IMR-90 (cell line): Measurements from ENCODE around the gene IRAK1BP1. TPM values are rescaled to one million over a fixed set of nuclear protein-coding genes. Genes with fewer than 3 reads are reported as not detected.
A peak's percentile ranks its signal among the peaks of the same experiment; 100 is the strongest.

Experiments used
- ATAC-seq: fragments of 200-7000 bp; cut with Tn5 transposase; 2 replicates; pipeline ENCODE4 v1.9.1; 2020; ENCODE audit warnings: low read depth, mild to moderate bottlenecking, moderate library complexity
- BruUV-seq: library from RNA; stranded (reverse); fragments of 400-500 nt; replicated peaks from 2 replicates; lab custom pipeline; 2021; lab: Mats Ljungman, UMichigan
- CTCF ChIA-PET: fragments of 300-600 bp; formaldehyde crosslinking; extraction: SDS; loops from one replicate; lab custom pipeline; 2021; ENCODE audit warnings: antibody characterized with exemption; lab: Yijun Ruan, JAX
- POLR2A ChIA-PET: fragments of 300-600 bp; sonication (Branson Sonifier 250); formaldehyde crosslinking; loops from one replicate; lab custom pipeline; 2022; ENCODE audit warnings: antibody characterized with exemption; ENCODE audit not compliant: unreplicated experiment; lab: Charles Lee
- DNase-seq: peaks from one replicate; pipeline ENCODE4 v3.0.0; 2013
- H2AFZ ChIP-seq: replicated peaks from 2 replicates; pipeline ENCODE3; 2013; ENCODE audit warnings: low read length, mild to moderate bottlenecking; ENCODE audit not compliant: poor library complexity
- H2AK5ac ChIP-seq: 2 replicates; pipeline ENCODE4 v1.6.1; 2013; ENCODE audit warnings: low read depth, low read length, inconsistent platforms
- H2AK9ac ChIP-seq: replicated peaks from 2 replicates; pipeline ENCODE3; 2013; ENCODE audit warnings: mild to moderate bottlenecking, low read depth, low read length, moderate library complexity; ENCODE audit not compliant: poor library complexity
- H2BK120ac ChIP-seq: 2 replicates; pipeline ENCODE4 v1.6.1; 2013; ENCODE audit warnings: low read depth, low read length, inconsistent platforms
- H2BK15ac ChIP-seq: 3 replicates; pipeline ENCODE4 v1.6.1; 2013; ENCODE audit warnings: low read depth, low read length, inconsistent platforms
- H2BK20ac ChIP-seq: 2 replicates; pipeline ENCODE4 v1.6.1; 2013; ENCODE audit warnings: low read depth, mild to moderate bottlenecking, inconsistent platforms, low read length, moderate library complexity
- H2BK5ac ChIP-seq: 2 replicates; pipeline ENCODE4 v1.6.1; 2013; ENCODE audit warnings: mild to moderate bottlenecking, low read depth, low read length, inconsistent platforms; ENCODE audit not compliant: poor library complexity, severe bottlenecking
- H3K14ac ChIP-seq: replicated peaks from 2 replicates; pipeline ENCODE4 v1.6.1; 2013; ENCODE audit warnings: low read depth, low read length, inconsistent platforms
- H3K18ac ChIP-seq: 2 replicates; pipeline ENCODE4 v1.6.1; 2013; ENCODE audit warnings: low read depth, low read length, control low read depth
- H3K23ac ChIP-seq: 2 replicates; pipeline ENCODE4 v1.6.1; 2013; ENCODE audit warnings: low read depth, low read length, inconsistent platforms
- H3K27ac ChIP-seq: 2 replicates; pipeline ENCODE4 v1.5.1; 2013; ENCODE audit warnings: mild to moderate bottlenecking, control low read depth, low read length; ENCODE audit not compliant: insufficient read depth
- H3K27me3 ChIP-seq: 2 replicates; pipeline ENCODE4 v1.6.1; 2013; ENCODE audit warnings: low read length; ENCODE audit not compliant: control insufficient read depth, insufficient read depth
- H3K36me3 ChIP-seq: 2 replicates; pipeline ENCODE4 v1.6.1; 2013; ENCODE audit warnings: low read length, mixed read lengths; ENCODE audit not compliant: control insufficient read depth, insufficient read depth
- H3K4ac ChIP-seq: 2 replicates; pipeline ENCODE4 v1.6.1; 2013; ENCODE audit warnings: low read depth, low read length, inconsistent platforms
- H3K4me1 ChIP-seq: 2 replicates; pipeline ENCODE4 v1.6.1; 2013; ENCODE audit warnings: low read length, mixed read lengths; ENCODE audit not compliant: control insufficient read depth, insufficient read depth
- H3K4me2 ChIP-seq: 2 replicates; pipeline ENCODE4 v1.6.1; 2013; ENCODE audit warnings: low read depth, mild to moderate bottlenecking, control low read depth, low read length, moderate library complexity
- H3K4me3 ChIP-seq: 2 replicates; pipeline ENCODE4 v1.5.1; 2013; ENCODE audit warnings: low read depth, mild to moderate bottlenecking, control low read depth, low read length, moderate library complexity; ENCODE audit not compliant: insufficient read depth
- H3K56ac ChIP-seq: 2 replicates; pipeline ENCODE4 v1.6.1; 2013; ENCODE audit warnings: low read length, inconsistent platforms; ENCODE audit not compliant: insufficient read depth; ENCODE audit errors: extremely low read depth
- H3K79me1 ChIP-seq, 2 experiments: 2 replicates each; pipeline ENCODE4 v1.6.1; 2013; ENCODE audit warnings: low read length in 2 of 2, inconsistent platforms in 1 of 2, low read depth in 1 of 2
- H3K9ac ChIP-seq: 2 replicates; pipeline ENCODE4 v1.6.1; 2013; ENCODE audit warnings: low read depth, low read length, control low read depth
- H3K9me1 ChIP-seq: 2 replicates; pipeline ENCODE4 v1.6.1; 2013; ENCODE audit warnings: low read length, inconsistent platforms; ENCODE audit not compliant: insufficient read depth
- H3K9me3 ChIP-seq: 2 replicates; pipeline ENCODE4 v1.6.1; 2013; ENCODE audit warnings: low read length; ENCODE audit not compliant: control insufficient read depth, insufficient read depth
- H4K20me1 ChIP-seq: 2 replicates; pipeline ENCODE4 v1.6.1; 2013; ENCODE audit warnings: low read length, inconsistent platforms; ENCODE audit not compliant: insufficient read depth
- H4K5ac ChIP-seq: 2 replicates; pipeline ENCODE4 v1.6.1; 2013; ENCODE audit warnings: mild to moderate bottlenecking, low read depth, low read length, control low read depth
- H4K8ac ChIP-seq, 2 experiments: 2 replicates each; pipeline ENCODE4 v1.6.1; 2013; ENCODE audit warnings: low read depth in 2 of 2, low read length in 2 of 2, control low read depth in 1 of 2, inconsistent platforms in 1 of 2
- H4K91ac ChIP-seq: 2 replicates; pipeline ENCODE4 v1.6.1; 2013; ENCODE audit warnings: low read depth, low read length, inconsistent platforms; ENCODE audit not compliant: insufficient read depth
- BHLHE40 ChIP-seq: fragments of 150-350 bp; IDR thresholded peaks from 2 replicates; pipeline ENCODE4 v1.6.1; 2016; ENCODE audit warnings: mild to moderate bottlenecking, low read depth, low read length
- CEBPB ChIP-seq: IDR thresholded peaks from 2 replicates; pipeline ENCODE4 v1.6.1; 2012; ENCODE audit warnings: low read depth, low read length, improper control_type of control experiment
- CHD1 ChIP-seq: IDR thresholded peaks from 2 replicates; pipeline ENCODE4 v1.6.1; 2012; ENCODE audit warnings: low read depth, low read length, improper control_type of control experiment
- CTCF ChIP-seq: conservative IDR thresholded peaks from 2 replicates; pipeline ENCODE4 v1.5.1; 2012; ENCODE audit warnings: mild to moderate bottlenecking, low read depth, low read length, improper control_type of control experiment
- ELK1 ChIP-seq: fragments of 150-350 bp; IDR thresholded peaks from 2 replicates; pipeline ENCODE4 v1.6.1; 2016; ENCODE audit warnings: low read depth, mild to moderate bottlenecking, low read length, moderate library complexity, borderline replicate concordance
- FOS ChIP-seq: fragments of 150-350 bp; IDR thresholded peaks from 2 replicates; pipeline ENCODE4 v1.6.1; 2016; ENCODE audit warnings: low read depth, low read length
- MAZ ChIP-seq: IDR thresholded peaks from 2 replicates; pipeline ENCODE4 v1.6.1; 2012; ENCODE audit warnings: low read depth, mild to moderate bottlenecking, low read length, improper control_type of control experiment, moderate library complexity, borderline replicate concordance
- MXI1 ChIP-seq: IDR thresholded peaks from 2 replicates; pipeline ENCODE4 v1.6.1; 2012; ENCODE audit warnings: low read depth, mild to moderate bottlenecking, low read length, moderate library complexity, borderline replicate concordance
- POLR2A ChIP-seq: IDR thresholded peaks from 2 replicates; pipeline ENCODE4 v1.6.1; 2012; ENCODE audit warnings: mild to moderate bottlenecking, low read depth, low read length
- RCOR1 ChIP-seq: IDR thresholded peaks from 2 replicates; pipeline ENCODE4 v1.6.1; 2012; ENCODE audit warnings: mild to moderate bottlenecking, low read length, improper control_type of control experiment; ENCODE audit not compliant: insufficient replicate concordance
- SMC3 ChIP-seq: fragments of 150-350 bp; IDR thresholded peaks from 2 replicates; pipeline ENCODE4 v1.6.1; 2016; ENCODE audit warnings: low read depth, mild to moderate bottlenecking, antibody characterized with exemption, low read length, moderate library complexity
- WGBS, 2 experiments: methylation state at CpG; one replicate each; pipeline versions ENCODE4 v1.1.5 to v1.1.7; 2013; ENCODE audit warnings: missing lambda C conversion rate in 2 of 2; ENCODE audit not compliant: insufficient read length in 1 of 2; ENCODE audit errors: extremely low coverage in 2 of 2; 5-methylcytosine and 5-hydroxymethylcytosine counted together
- dilution Hi-C: fragments of 300-500 bp; cut with HindIII; formaldehyde crosslinking; loops from one replicate; pipeline ENCODE4 v1.14.3; 2018; ENCODE audit warnings: low sequenced_read_pairs; ENCODE audit not compliant: unreplicated experiment
- in situ Hi-C: fragments of 300-500 bp; cut with MboI; formaldehyde crosslinking; loops from 3 replicates; pipeline ENCODE4 v1.14.3; 2019; ENCODE audit warnings: low sequenced_read_pairs, inconsistent platforms, mixed read lengths
- intact Hi-C: fragments of 100-400 bp; cut with micrococcal nuclease; formaldehyde crosslinking; loops from 2 replicates; pipeline ENCODE4 v1.10.0; 2022
- polyA plus RNA-seq, 3 experiments: library from polyadenylated mRNA; depleted of rRNA; stranded (reverse); fragments of >200 nt; gene quantifications; 2 replicates each; pipeline ENCODE4 v1.2.3, GENCODE V29; 2012; ENCODE audit warnings: low replicate concordance in 1 of 3
- total RNA-seq: library from RNA; depleted of rRNA; stranded (reverse); fragments of >200 nt; gene quantifications from 2 replicates; pipeline ENCODE4 v1.2.3, GENCODE V29; 2012

Gene IRAK1BP1
- total and polyA plus RNA-seq, 2 of the 4 experiments (the other 2 are of a cell fraction): 0.94 to 2.2 TPM

- no peak overlapping the region for H2BK120ac ChIP-seq
- no peak overlapping the region for H2BK15ac ChIP-seq
- no peaks in the 10 kb centered on the region for H3K79me1 ChIP-seq
- H3K9ac ChIP-seq: no peak overlapping the region
- H3K9me1 ChIP-seq: peaks cover 3% of the 10 kb centered on the region; the same call in 1 of the 2 replicates
- no peak overlapping the region for H3K14ac ChIP-seq
- in situ Hi-C loops (no loop called here), dilution Hi-C loops (no loop called here), intact Hi-C loops (no loop called here)
- peak overlapping the region; percentile 88 for H3K4me2 ChIP-seq
- no peak for TF ChIP-seq CHD1
- no peak for TF ChIP-seq CEBPB
- no peak for TF ChIP-seq MAZ
- TF ChIP-seq MXI1: no peak
- no peak for TF ChIP-seq CTCF
- no peak for TF ChIP-seq ELK1
- TF ChIP-seq RCOR1: no peak
- TF ChIP-seq BHLHE40: no peak
- TF ChIP-seq POLR2A: no peak
- no peak for TF ChIP-seq FOS
- TF ChIP-seq SMC3: no peak
- no peaks in the 10 kb centered on the region for H3K9me3 ChIP-seq
- H2BK5ac ChIP-seq: no peak overlapping the region
- H3K23ac ChIP-seq: no peak overlapping the region
- peaks cover 3% of the 10 kb centered on the region for H3K4me1 ChIP-seq
- no peak overlapping the region for H3K27ac ChIP-seq
- H2AK9ac ChIP-seq: no peak overlapping the region
- H2BK20ac ChIP-seq: no peak overlapping the region
- no peak overlapping the region for H4K5ac ChIP-seq
- peak overlapping the region; percentile 91 for H2AFZ ChIP-seq
- H2AK5ac ChIP-seq: no peak overlapping the region
- BruUV-seq: no TSS peak
- no peaks in the 10 kb centered on the region for H3K27me3 ChIP-seq
- H4K91ac ChIP-seq: no peak overlapping the region
- WGBS, 2 experiments: 100% methylated on average over 1 of the region's 9 CpGs; no CpG with 5 or more reads in 1 of the 2 experiments
- no peak overlapping the region for H3K4ac ChIP-seq
- ATAC-seq: no peak
- H4K8ac ChIP-seq: no peak overlapping the region; a peak in 1 of 4 replicates
- H3K4me3 ChIP-seq: no peak overlapping the region
- no peaks in the 10 kb centered on the region for H3K36me3 ChIP-seq
- ChIA-PET CTCF (no interaction called here), POLR2A (no interaction called here)
- no peak for DNase-seq
- H3K56ac ChIP-seq: no peak overlapping the region
- H4K20me1 ChIP-seq: no peaks in the 10 kb centered on the region
- no peak overlapping the region for H3K18ac ChIP-seq
These were observed 44.0 kb downstream of the IRAK1BP1 start for GRCh38 chr6:78911218-78911940.
